ENCODE results near the gene TFAP2E. TPM values are rescaled to one million over a fixed set of nuclear protein-coding genes. Genes with fewer than 3 reads are reported as not detected.
"Not testable (repeated sequence)": the region's sequence is repeated elsewhere in the genome, so short reads cannot be mapped to it uniquely, and the experiment has no call there.

Gene TFAP2E
- total RNA-seq, 3 donors from 2014 or later: 0.27 to 0.79 (median 0.67) TPM

GRCh38 chr1:35585281-35585680, 12.2 kb downstream of the TFAP2E start:
- no peak for DNase-seq
- no peaks in the 10 kb centered on the region for H3K36me3 ChIP-seq (ENCODE audit: low read depth)

GRCh38 chr1:35585805-35586204, 12.7 kb downstream of the TFAP2E start:
- DNase-seq; H3K36me3 ChIP-seq (ENCODE audit: low read depth); ATAC-seq; H3K4me1 ChIP-seq (ENCODE audit: low read depth); H3K9me3 ChIP-seq; intact Hi-C loops (cut with DNase I, micrococcal nuclease); H3K4me3 ChIP-seq: not testable (repeated sequence)

More at GRCh38 chr1:35585281-35585680, 12.2 kb downstream of the TFAP2E start:
- intact Hi-C loops (cut with DNase I, micrococcal nuclease): no loop called here
- Histone ChIP-seq H3K4me3 (no peak overlapping the region), H3K9me3 (no peaks in the 10 kb centered on the region), H3K4me1 (ENCODE audit: low read depth) (no peaks in the 10 kb centered on the region)
- no peak for TF ChIP-seq CTCF (IDR thresholded peaks at IDR 0.05)
- no peak for ATAC-seq

GRCh38 chr1:35586808-35587207, 13.7 kb downstream of the TFAP2E start:
- no peak for ATAC-seq
- H3K36me3 ChIP-seq (ENCODE audit: low read depth): no peaks in the 10 kb centered on the region
- no peak for TF ChIP-seq CTCF (IDR thresholded peaks at IDR 0.05)

GRCh38 chr1:35587736-35588135, 14.6 kb downstream of the TFAP2E start:
- Histone ChIP-seq H3K4me1 (ENCODE audit: low read depth) (no peaks in the 10 kb centered on the region), H3K4me3 (no peak overlapping the region), H3K9me3 (no peaks in the 10 kb centered on the region), H3K36me3 (ENCODE audit: low read depth) (no peaks in the 10 kb centered on the region)
- ATAC-seq (no peak), DNase-seq (no peak)
- intact Hi-C loops (cut with DNase I, micrococcal nuclease): no loop called here
- no peak for TF ChIP-seq CTCF (IDR thresholded peaks at IDR 0.05)

More at GRCh38 chr1:35586808-35587207, 13.7 kb downstream of the TFAP2E start:
- no peaks in the 10 kb centered on the region for H3K9me3 ChIP-seq
- no peaks in the 10 kb centered on the region for H3K4me1 ChIP-seq (ENCODE audit: low read depth)
- DNase-seq: no peak
- H3K4me3 ChIP-seq: no peak overlapping the region
- intact Hi-C loops (cut with DNase I, micrococcal nuclease): no loop called here

GRCh38 chr1:35588197-35588910, 15.2 kb downstream of the TFAP2E start:
- ATAC-seq: no peak
- H3K4me3 ChIP-seq: no peak overlapping the region
- no peaks in the 10 kb centered on the region for H3K4me1 ChIP-seq (ENCODE audit: low read depth)
- no peaks in the 10 kb centered on the region for H3K36me3 ChIP-seq (ENCODE audit: low read depth)
- H3K9me3 ChIP-seq: no peaks in the 10 kb centered on the region
- intact Hi-C loops (cut with DNase I, micrococcal nuclease): no loop called here
- no peak for TF ChIP-seq CTCF (IDR thresholded peaks at IDR 0.05)
- DNase-seq: no peak

- Histone ChIP-seq H3K9me3 (no peaks in the 10 kb centered on the region), H3K4me3 (no peak overlapping the region), H3K4me1 (ENCODE audit: low read depth) (no peaks in the 10 kb centered on the region), H3K36me3 (ENCODE audit: low read depth) (no peaks in the 10 kb centered on the region)
- no peak for ATAC-seq
- DNase-seq: no peak
- no peak for TF ChIP-seq CTCF (IDR thresholded peaks at IDR 0.05)
- intact Hi-C loops (cut with DNase I, micrococcal nuclease): no loop called here
Measured at GRCh38 chr1:35589516-35590427, 16.7 kb downstream of the TFAP2E start.

All from mucosa of descending colon (tissue), 3 donors.